GM12873 (cell line): ENCODE data around the gene CNOT6L.

Experiments
- TF ChIP-seq, protein P1 (sequence below): IDR thresholded peaks from 2 replicates; pipeline ENCODE4 v1.5.1; 2012; ENCODE audit warnings: low read depth, mild to moderate bottlenecking, moderate library complexity, low read length, control low read depth; ENCODE audit not compliant: insufficient read depth; ENCODE audit errors: missing control alignments

The CNOT6L gene

DNA sequence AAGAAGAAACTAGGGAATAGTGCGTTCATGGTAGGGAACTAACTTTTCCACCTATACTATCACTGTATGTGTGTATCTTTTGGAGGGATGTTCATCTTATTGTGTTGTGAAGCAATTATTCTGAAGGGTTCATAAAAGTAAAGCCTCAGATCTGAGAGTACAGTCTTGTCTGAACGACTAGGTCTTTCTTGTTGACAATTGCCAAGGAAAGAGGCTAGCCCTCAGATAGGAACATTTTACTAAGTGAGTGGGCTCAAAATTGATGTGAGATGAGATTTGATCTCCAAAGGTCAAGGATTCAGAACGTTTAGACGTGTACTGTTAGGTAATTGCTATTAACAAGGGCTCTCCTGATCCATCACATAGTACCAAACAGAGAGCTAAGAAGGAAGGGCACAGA is 15.2 kb upstream of the CNOT6L start:
- TF ChIP-seq, protein P1, sequence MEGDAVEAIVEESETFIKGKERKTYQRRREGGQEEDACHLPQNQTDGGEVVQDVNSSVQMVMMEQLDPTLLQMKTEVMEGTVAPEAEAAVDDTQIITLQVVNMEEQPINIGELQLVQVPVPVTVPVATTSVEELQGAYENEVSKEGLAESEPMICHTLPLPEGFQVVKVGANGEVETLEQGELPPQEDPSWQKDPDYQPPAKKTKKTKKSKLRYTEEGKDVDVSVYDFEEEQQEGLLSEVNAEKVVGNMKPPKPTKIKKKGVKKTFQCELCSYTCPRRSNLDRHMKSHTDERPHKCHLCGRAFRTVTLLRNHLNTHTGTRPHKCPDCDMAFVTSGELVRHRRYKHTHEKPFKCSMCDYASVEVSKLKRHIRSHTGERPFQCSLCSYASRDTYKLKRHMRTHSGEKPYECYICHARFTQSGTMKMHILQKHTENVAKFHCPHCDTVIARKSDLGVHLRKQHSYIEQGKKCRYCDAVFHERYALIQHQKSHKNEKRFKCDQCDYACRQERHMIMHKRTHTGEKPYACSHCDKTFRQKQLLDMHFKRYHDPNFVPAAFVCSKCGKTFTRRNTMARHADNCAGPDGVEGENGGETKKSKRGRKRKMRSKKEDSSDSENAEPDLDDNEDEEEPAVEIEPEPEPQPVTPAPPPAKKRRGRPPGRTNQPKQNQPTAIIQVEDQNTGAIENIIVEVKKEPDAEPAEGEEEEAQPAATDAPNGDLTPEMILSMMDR, result no peak

DNA sequence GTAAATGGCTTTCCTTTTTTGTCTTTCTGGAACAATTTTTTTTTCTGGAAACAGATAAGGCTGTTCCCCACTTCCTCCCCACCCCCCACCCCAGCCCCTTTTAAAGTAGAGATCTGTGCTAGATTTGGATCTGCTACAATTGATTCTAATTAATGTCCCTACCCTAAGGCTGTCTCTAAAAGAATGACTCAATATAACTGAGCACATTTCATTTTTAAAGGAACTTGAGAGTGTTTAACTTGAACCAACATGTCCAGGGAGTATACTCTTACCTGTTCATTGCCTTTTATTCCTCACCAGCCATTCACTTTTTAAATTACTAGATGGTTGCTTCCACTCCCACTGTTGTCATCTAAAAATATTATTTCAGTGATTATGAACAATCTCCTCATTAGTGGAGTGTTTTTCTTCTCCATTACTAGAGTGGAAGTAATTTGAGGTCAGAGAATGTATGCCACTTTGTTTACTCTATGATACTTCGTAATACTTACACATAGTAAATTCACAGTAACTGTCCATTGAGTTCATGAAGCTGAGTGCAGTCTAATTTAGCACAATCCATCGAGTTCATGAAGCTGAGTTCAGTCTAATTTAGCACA is 14.1 kb upstream of the CNOT6L start:
- TF ChIP-seq, protein P1, result no peak

DNA sequence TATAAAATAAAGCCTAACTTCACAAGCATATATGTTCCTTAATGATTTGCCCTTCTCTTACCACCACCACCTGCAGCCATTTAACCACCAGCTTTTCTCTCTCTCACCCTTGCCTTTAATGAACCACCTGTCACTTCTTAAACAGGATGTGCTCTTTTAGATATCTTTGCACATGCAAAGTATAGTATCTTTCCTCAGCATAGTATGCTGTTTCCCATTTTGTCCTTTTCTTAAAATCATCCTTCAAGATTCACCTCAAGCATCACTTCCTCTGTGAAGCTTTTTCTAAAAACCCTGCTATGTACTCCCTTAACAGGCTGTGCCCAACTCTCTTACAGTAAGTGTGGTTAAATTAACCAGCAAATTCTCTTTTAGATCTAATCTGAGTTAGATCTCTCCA is 8.2 kb upstream of the CNOT6L start:
- TF ChIP-seq, protein P1, result no peak

DNA sequence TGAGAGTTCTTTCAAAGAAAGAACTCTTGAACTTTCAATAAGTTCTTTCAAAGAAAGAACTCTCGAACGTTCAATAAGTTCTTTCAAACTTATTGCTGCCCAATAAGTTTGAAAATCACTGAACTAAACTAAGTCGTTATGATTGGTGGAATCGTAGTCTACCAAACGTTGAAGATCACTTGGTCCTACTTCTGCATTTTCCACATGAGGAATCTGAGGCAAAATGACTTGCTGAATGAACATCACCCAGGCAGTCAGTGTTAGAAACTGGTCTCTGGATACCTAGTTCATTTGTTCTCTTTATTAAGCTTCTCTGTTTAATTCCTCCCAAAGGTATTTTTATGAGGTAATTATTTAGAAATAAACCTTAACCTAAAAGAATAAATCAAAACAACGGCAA is 7.1 kb upstream of the CNOT6L start:
- TF ChIP-seq, protein P1, result no peak

DNA sequence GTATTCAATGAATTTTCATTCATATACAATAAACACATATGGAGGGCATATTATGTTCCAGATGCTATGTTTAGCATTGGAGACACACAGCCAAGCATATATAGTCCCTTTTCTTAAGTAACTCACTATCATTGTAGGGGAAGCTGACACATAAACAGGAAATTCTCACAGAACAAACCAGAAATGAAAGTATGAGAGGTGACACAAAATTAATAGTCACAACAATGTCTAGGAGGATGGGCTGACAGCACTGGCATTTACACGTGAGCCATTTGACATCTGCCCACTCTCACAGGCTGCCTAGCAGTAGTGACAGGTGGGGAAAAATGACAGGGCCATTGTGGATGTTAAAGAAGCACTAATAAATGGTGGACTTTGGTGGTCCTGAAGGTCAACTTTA is 2.6 kb upstream of the CNOT6L start:
- TF ChIP-seq, protein P1, result no peak

DNA sequence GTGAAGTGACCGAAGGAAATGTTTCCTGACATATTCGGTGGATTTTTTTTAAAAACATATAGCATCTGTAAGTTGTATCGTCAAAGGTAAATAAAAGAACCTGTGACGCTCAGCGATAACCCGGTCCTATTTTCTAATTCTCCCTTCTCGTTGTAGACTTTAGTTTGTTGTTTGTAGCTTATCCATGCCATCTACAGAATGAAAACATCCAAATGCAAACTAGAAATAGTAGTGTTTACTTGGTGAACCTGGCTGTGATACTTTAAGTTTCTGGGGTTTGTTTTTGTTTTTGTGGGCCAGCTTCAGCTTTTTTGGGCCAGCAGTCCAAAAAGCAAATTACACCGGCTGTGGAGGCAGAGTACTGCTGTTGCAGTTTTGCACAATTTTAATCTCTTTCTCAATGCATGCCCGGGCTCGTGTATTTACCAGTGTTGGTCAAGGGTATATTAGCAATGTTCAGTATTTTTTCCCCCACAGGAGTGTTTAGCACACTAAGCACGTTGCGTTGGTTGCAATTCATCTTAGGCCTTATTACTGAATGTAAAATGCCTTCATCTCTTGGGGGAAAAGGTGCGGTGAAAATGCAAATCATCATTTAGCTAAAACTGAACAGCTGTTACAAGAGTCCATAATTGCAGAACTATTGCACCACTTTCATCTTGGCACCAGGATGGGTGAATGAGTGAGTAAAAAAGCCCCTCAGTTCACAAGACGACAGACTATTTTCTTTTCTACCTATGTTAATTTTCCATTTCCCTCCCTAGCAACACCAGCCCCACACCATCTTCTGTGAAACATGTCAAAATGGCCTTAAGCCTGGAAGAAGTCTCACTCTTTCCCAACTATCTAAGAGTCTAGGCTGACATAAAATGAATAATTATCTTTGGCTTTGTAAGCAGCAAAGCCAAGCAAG is 1.7 kb upstream of the CNOT6L start:
- TF ChIP-seq, protein P1, result no peak

DNA sequence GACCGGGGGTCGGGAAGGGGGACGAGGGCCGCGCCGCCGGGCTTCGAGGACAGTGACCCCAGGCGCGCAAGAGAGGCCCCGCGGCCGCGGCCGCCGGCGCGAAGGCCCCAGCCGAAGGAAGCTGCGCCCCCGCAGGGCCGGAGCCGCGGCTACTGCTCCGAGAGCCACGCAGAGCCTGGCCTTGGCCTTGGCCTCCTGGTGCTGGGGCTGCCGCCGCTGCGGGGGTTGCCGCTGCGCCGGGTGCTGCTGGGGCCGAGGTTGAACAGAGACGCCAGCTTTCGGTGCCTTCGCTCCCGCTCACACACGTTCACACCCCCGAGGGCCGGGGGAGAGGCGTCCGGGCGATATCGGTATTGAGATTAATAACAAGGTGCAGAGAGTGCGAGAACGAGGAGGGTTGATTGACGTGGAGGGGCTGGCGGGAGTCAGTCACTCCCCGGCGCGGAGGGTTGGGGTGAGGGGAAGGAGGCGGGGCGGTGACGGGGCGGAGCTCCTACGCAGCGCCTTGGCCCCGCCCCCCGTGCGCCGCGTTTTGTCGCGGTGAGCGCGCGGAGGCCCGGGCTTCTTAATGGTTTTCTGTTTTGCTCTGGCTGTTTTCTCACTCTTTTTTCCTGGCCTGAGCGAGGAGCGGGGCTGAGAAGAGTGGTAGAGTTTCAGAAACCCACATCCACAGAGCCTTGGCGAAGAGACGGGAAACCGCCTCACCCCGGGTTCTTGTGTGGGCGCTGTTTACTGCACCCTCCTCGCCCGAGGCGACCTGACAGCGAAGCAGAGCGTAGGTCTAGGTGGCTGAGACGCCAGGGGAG is 878 bp upstream of the CNOT6L start:
- TF ChIP-seq, protein P1, result peak; percentile 0
